Measurements from ENCODE around the gene EXOC3L1. TPM values are rescaled to one million over a fixed set of nuclear protein-coding genes. Genes with fewer than 3 reads are reported as not detected.

Gene EXOC3L1
- total and polyA plus RNA-seq, 2 of the 13 experiments (the other 11 are each of a cell fraction or from before 2014, with no cell fraction given) = 0.12 TPM; not detected in 1

DNA sequence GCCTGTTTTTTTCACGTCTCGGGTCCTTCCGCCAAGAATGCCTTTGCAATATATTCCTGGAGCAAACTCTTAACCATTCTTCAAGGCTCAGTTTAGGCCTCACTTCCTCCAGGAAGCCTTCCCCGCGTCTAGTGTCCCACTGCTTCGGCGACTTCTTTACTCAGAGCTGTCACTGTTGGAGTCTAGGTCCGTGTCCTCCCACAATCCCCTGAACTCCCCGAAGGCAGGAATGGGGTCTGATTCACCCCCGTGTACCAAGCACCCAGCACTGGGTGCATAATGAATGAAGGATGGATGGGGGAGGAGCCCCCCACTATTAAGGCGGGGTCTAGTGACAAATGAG, 6.7 kb downstream of the EXOC3L1 start (continued):
- TF ChIP-seq, protein P1, sequence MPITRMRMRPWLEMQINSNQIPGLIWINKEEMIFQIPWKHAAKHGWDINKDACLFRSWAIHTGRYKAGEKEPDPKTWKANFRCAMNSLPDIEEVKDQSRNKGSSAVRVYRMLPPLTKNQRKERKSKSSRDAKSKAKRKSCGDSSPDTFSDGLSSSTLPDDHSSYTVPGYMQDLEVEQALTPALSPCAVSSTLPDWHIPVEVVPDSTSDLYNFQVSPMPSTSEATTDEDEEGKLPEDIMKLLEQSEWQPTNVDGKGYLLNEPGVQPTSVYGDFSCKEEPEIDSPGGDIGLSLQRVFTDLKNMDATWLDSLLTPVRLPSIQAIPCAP (CRISPR knock-in tag; IDR thresholded peaks at IDR 0.05; ENCODE audit: low read depth) = no peak
- TF ChIP-seq, protein P2, sequence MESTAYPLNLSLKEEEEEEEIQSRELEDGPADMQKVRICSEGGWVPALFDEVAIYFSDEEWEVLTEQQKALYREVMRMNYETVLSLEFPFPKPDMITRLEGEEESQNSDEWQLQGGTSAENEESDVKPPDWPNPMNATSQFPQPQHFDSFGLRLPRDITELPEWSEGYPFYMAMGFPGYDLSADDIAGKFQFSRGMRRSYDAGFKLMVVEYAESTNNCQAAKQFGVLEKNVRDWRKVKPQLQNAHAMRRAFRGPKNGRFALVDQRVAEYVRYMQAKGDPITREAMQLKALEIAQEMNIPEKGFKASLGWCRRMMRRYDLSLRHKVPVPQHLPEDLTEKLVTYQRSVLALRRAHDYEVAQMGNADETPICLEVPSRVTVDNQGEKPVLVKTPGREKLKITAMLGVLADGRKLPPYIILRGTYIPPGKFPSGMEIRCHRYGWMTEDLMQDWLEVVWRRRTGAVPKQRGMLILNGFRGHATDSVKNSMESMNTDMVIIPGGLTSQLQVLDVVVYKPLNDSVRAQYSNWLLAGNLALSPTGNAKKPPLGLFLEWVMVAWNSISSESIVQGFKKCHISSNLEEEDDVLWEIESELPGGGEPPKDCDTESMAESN (CRISPR knock-in tag; conservative IDR thresholded peaks at IDR 0.05) = no peak
- TF ChIP-seq ZFP90 (CRISPR knock-in tag; IDR thresholded peaks at IDR 0.05; ENCODE audit: borderline replicate concordance) (0 out of 2 replicates have a peak, but pooled peaks have one; percentile 8), GZF1 (CRISPR knock-in tag; IDR thresholded peaks at IDR 0.05) (no peak), NFKBIZ (CRISPR knock-in tag; IDR thresholded peaks at IDR 0.05) (no peak), KMT2A (CRISPR knock-in tag; IDR thresholded peaks at IDR 0.05) (no peak), ESRRA (CRISPR knock-in tag; IDR thresholded peaks at IDR 0.05; ENCODE audit: low read depth) (no peak), NCOA1 (CRISPR knock-in tag; IDR thresholded peaks at IDR 0.05) (no peak), SP5 (CRISPR knock-in tag; IDR thresholded peaks at IDR 0.05; ENCODE audit: borderline replicate concordance, low read depth) (no peak), MEF2D (CRISPR knock-in tag; IDR thresholded peaks at IDR 0.05) (peak; percentile 55; the same call in 1 of the 2 replicates), TCF7 (IDR thresholded peaks at IDR 0.05; ENCODE audit: low read depth) (no peak), RFXANK (CRISPR knock-in tag; IDR thresholded peaks at IDR 0.05) (no peak), RNF2 (conservative IDR thresholded peaks at IDR 0.05; ENCODE audit: low read depth) (no peak), NFIC (IDR thresholded peaks at IDR 0.05; ENCODE audit: low read length) (no peak), HNF4G (IDR thresholded peaks at IDR 0.05; ENCODE audit: borderline replicate concordance, low read depth, low read length) (no peak), HNF4G (CRISPR knock-in tag; IDR thresholded peaks at IDR 0.05; ENCODE audit: borderline replicate concordance, low read depth) (0 out of 2 replicates have a peak, but pooled peaks have one; percentile 14), TRIM24 (CRISPR knock-in tag; IDR thresholded peaks at IDR 0.05) (no peak), ZNF256 (CRISPR knock-in tag; conservative IDR thresholded peaks at IDR 0.05) (no peak), TARDBP (CRISPR knock-in tag; IDR thresholded peaks at IDR 0.05) (no peak), CAMTA2 (CRISPR knock-in tag; IDR thresholded peaks at IDR 0.05; ENCODE audit: borderline replicate concordance) (no peak), SCMH1 (CRISPR knock-in tag; IDR thresholded peaks at IDR 0.05; ENCODE audit: borderline replicate concordance) (no peak), KAT7 (CRISPR knock-in tag; IDR thresholded peaks at IDR 0.05; ENCODE audit: borderline replicate concordance) (no peak), ZNF670 (CRISPR knock-in tag; IDR thresholded peaks at IDR 0.05; ENCODE audit: borderline replicate concordance) (no peak), ZIK1 (CRISPR knock-in tag; IDR thresholded peaks at IDR 0.05; ENCODE audit: borderline replicate concordance, low read depth) (no peak), TSC22D2 (CRISPR knock-in tag; IDR thresholded peaks at IDR 0.05; ENCODE audit: borderline replicate concordance) (0 out of 2 replicates have a peak, but pooled peaks have one; percentile 8), REPIN1 (CRISPR knock-in tag; IDR thresholded peaks at IDR 0.05; ENCODE audit: borderline replicate concordance, low read depth) (no peak), PLRG1 (conservative IDR thresholded peaks at IDR 0.05) (no peak)
- TF ChIP-seq, protein P3, sequence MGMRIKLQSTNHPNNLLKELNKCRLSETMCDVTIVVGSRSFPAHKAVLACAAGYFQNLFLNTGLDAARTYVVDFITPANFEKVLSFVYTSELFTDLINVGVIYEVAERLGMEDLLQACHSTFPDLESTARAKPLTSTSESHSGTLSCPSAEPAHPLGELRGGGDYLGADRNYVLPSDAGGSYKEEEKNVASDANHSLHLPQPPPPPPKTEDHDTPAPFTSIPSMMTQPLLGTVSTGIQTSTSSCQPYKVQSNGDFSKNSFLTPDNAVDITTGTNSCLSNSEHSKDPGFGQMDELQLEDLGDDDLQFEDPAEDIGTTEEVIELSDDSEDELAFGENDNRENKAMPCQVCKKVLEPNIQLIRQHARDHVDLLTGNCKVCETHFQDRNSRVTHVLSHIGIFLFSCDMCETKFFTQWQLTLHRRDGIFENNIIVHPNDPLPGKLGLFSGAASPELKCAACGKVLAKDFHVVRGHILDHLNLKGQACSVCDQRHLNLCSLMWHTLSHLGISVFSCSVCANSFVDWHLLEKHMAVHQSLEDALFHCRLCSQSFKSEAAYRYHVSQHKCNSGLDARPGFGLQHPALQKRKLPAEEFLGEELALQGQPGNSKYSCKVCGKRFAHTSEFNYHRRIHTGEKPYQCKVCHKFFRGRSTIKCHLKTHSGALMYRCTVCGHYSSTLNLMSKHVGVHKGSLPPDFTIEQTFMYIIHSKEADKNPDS (CRISPR knock-in tag; IDR thresholded peaks at IDR 0.05) = no peak
- TF ChIP-seq, protein P4, sequence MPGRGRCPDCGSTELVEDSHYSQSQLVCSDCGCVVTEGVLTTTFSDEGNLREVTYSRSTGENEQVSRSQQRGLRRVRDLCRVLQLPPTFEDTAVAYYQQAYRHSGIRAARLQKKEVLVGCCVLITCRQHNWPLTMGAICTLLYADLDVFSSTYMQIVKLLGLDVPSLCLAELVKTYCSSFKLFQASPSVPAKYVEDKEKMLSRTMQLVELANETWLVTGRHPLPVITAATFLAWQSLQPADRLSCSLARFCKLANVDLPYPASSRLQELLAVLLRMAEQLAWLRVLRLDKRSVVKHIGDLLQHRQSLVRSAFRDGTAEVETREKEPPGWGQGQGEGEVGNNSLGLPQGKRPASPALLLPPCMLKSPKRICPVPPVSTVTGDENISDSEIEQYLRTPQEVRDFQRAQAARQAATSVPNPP (CRISPR knock-in tag; IDR thresholded peaks at IDR 0.05) = no peak

Data from HepG2 (cell line).